Endothelial cell of umbilical vein (primary cell): ENCODE measurements around the gene DPH6. TPM values are rescaled to one million over a fixed set of nuclear protein-coding genes. Genes with fewer than 3 reads are reported as not detected.
A peak's percentile ranks its signal among the peaks of the same experiment; 100 is the strongest.

Source experiments
- BruUV-seq: library from RNA; stranded (reverse); fragments of 400-500 nt; replicated peaks from 2 replicates; lab custom pipeline; 2021; lab: Mats Ljungman, UMichigan
- CTCF ChIA-PET: fragments of 300-600, 350-600 bp; sonication (Branson Sonifier 250); formaldehyde crosslinking; loops from one replicate; lab custom pipeline; 2021; ENCODE audit warnings: antibody characterized with exemption, inconsistent platforms; lab: Charles Lee
- POLR2A ChIA-PET: fragments of 300-600, 350-600 bp; sonication (Branson Sonifier 250); formaldehyde crosslinking; loops from one replicate; lab custom pipeline; 2021; ENCODE audit warnings: antibody characterized with exemption, inconsistent platforms; lab: Charles Lee
- DNase-seq: peaks from one replicate; pipeline ENCODE4 v3.0.0-alpha.2; 2011; ENCODE audit warnings: low read depth, low spot score
- FAIRE-seq: peaks from 2 replicates; lab custom pipeline; 2011; peaks lifted over from hg19 to GRCh38; lab: Jason Lieb, UNC
- H2AFZ ChIP-seq: 2 replicates; pipeline ENCODE4 v1.6.0; 2012; ENCODE audit warnings: low read depth, low read length, control low read depth, inconsistent platforms
- H3K27ac ChIP-seq: 2 replicates; pipeline ENCODE4 v1.5.1; 2011; ENCODE audit warnings: low read depth, mild to moderate bottlenecking, control low read depth, low read length, moderate library complexity; ENCODE audit not compliant: insufficient read depth
- H3K27me3 ChIP-seq, 2 experiments: 2 replicates each; pipeline versions ENCODE4 v1.6.0 to v1.6.1; 2011; ENCODE audit warnings: low read length in 2 of 2, mixed read lengths in 1 of 2; ENCODE audit not compliant: control insufficient read depth in 2 of 2, insufficient read depth in 2 of 2
- H3K36me3 ChIP-seq, 2 experiments: 2 replicates in 1 of 2; 3 replicates in 1 of 2; pipeline ENCODE4 v1.5.1; 2011; ENCODE audit warnings: low read length in 2 of 2, mild to moderate bottlenecking in 1 of 2, moderate library complexity in 1 of 2; ENCODE audit not compliant: control insufficient read depth in 2 of 2, insufficient read depth in 2 of 2; ENCODE audit errors: extremely low read depth in 1 of 2
- H3K4me1 ChIP-seq: 3 replicates; pipeline ENCODE4 v1.5.1; 2011; ENCODE audit warnings: mild to moderate bottlenecking, low read length; ENCODE audit not compliant: control insufficient read depth, insufficient read depth; ENCODE audit errors: extremely low read depth
- H3K4me2 ChIP-seq: 2 replicates; pipeline ENCODE4 v1.6.1; 2011; ENCODE audit warnings: low read length, control low read depth, mixed read lengths; ENCODE audit not compliant: insufficient read depth
- H3K4me3 ChIP-seq, 3 experiments: fragments of 200-600 bp in 1 of 3; sonication (generic), shearing (Covaris generic) in 1 of 3; replicated peaks in 1 of 3; 2 replicates each; pipeline ENCODE4 v1.5.1; 2011 to 2016; ENCODE audit warnings: control low read depth in 3 of 3, low read length in 3 of 3, mild to moderate bottlenecking in 2 of 3, inconsistent platforms in 1 of 3, low read depth in 1 of 3, moderate library complexity in 1 of 3; ENCODE audit not compliant: insufficient read depth in 1 of 3
- H3K79me2 ChIP-seq: 2 replicates; pipeline ENCODE4 v1.6.0; 2012; ENCODE audit warnings: low read length, inconsistent platforms; ENCODE audit not compliant: control insufficient read depth, insufficient read depth
- H3K9ac ChIP-seq: replicated peaks from 2 replicates; pipeline ENCODE3; 2011; ENCODE audit warnings: low read length, control low read depth; ENCODE audit not compliant: insufficient read depth; ENCODE audit errors: extremely low read depth
- H3K9me1 ChIP-seq: replicated peaks from 3 replicates; pipeline ENCODE4 v1.6.0; 2011; ENCODE audit warnings: mild to moderate bottlenecking, low read length; ENCODE audit not compliant: control insufficient read depth, insufficient read depth; ENCODE audit errors: extremely low read depth
- H3K9me3 ChIP-seq: replicated peaks from 2 replicates; pipeline ENCODE4 v1.5.1; 2012; ENCODE audit warnings: low read length, inconsistent platforms; ENCODE audit not compliant: control insufficient read depth, insufficient read depth
- H4K20me1 ChIP-seq: replicated peaks from 2 replicates; pipeline ENCODE3; 2011; ENCODE audit warnings: mild to moderate bottlenecking, low read length; ENCODE audit not compliant: control insufficient read depth, insufficient read depth; ENCODE audit errors: extremely low read depth
- GATA2 ChIP-seq: IDR thresholded peaks from 2 replicates; pipeline ENCODE4 v1.7.0; 2011; ENCODE audit warnings: low read depth, mild to moderate bottlenecking, moderate library complexity, mixed read lengths, low read length; ENCODE audit not compliant: insufficient read length, insufficient read depth
- MAX ChIP-seq: IDR thresholded peaks from 2 replicates; pipeline ENCODE4 v1.6.1; 2011; ENCODE audit not compliant: insufficient read depth, insufficient read length
- MYC ChIP-seq: IDR thresholded peaks from one replicate; pipeline ENCODE4 v1.6.1; 2011; ENCODE audit warnings: mild to moderate bottlenecking, low read depth, low read length
- POLR2AphosphoS5 ChIP-seq: IDR thresholded peaks from 2 replicates; pipeline ENCODE4 v1.6.1; 2012; ENCODE audit warnings: low read depth, mild to moderate bottlenecking, control low read depth, low read length, moderate library complexity; ENCODE audit not compliant: insufficient read depth
- dilution Hi-C: fragments of 300-500 bp; cut with MboI; formaldehyde crosslinking; loops from one replicate; pipeline ENCODE4 v1.15.0; 2019; ENCODE audit warnings: low sequenced_read_pairs; ENCODE audit not compliant: extremely low pct_ligation_motif_present
- intact Hi-C: fragments of 100-400 bp; cut with micrococcal nuclease; formaldehyde crosslinking; loops from one replicate; pipeline ENCODE4 v1.10.0; 2022
- polyA plus RNA-seq, 4 experiments: library from polyadenylated mRNA; depleted of rRNA in 3 of 4; stranded (reverse) in 3 of 4; unstranded in 1 of 4; fragments of >200 nt; gene quantifications; 2 replicates each; pipeline versions ENCODE4 v1.2.1 to v1.2.3, GENCODE V29; 2011 to 2012; ENCODE audit warnings: missing spikeins in 1 of 4
- total RNA-seq: library from RNA; stranded (reverse); gene quantifications from 2 replicates; pipeline ENCODE4 v1.2.3, GENCODE V29; 2021
- TF ChIP-seq, protein P1 (sequence below), 2 donors: IDR thresholded peaks; 1 replicate in 1 of 2; 2 replicates in 1 of 2; pipeline ENCODE4 v1.5.1; 2011; ENCODE audit warnings: low read length in 2 of 2, mild to moderate bottlenecking in 2 of 2, moderate library complexity in 2 of 2, control low read depth in 1 of 2, inconsistent platforms in 1 of 2, low read depth in 1 of 2; ENCODE audit not compliant: insufficient read depth in 1 of 2; ENCODE audit errors: extremely low read depth in 1 of 2

DPH6 gene
- total and polyA plus RNA-seq, 2 donors (not counting 3 experiments of a cell fraction or from before 2014, with no cell fraction given) = 4.6 to 10.1 TPM

- peak overlapping the region; percentile 13 to 60 (median 40) for H3K4me3 ChIP-seq
- no peak for DNase-seq
Observed at GRCh38 chr15:35546511-35547381, 781 bp upstream of the DPH6 start.

GRCh38 chr15:35545316-35545823 is 595 bp downstream of the DPH6 start:
- H3K4me3 ChIP-seq = peak overlapping the region; percentile 13 to 60 (median 40)
- ChIA-PET POLR2A (interaction anchor here (0.9 kb wide), 1 partner anchor 152 kb away, joined by 4 read pairs; no protein-coding TSS in a partner anchor), CTCF (interaction anchor here (1.1 to 1.6 kb wide), 3 partner anchors 21 to 256 kb away, joined by 4 to 7 read pairs (median 7); no protein-coding TSS in a partner anchor)
- no peaks in the 10 kb centered on the region for H4K20me1 ChIP-seq
- intact Hi-C loops = loop anchor here (1.0 to 2.0 kb wide), 3 partner anchors 23 to 152 kb away; no protein-coding TSS in a partner anchor
- H3K9me3 ChIP-seq = no peaks in the 10 kb centered on the region
- H3K27me3 ChIP-seq = no peaks in the 10 kb centered on the region
- dilution Hi-C loops = no loop called here
- BruUV-seq = TSS peak; percentile 73
- no peaks in the 10 kb centered on the region for H3K79me2 ChIP-seq
- no peaks in the 10 kb centered on the region for H3K9me1 ChIP-seq
- peak overlapping the region; percentile 83 for H3K4me2 ChIP-seq
- peak; percentile 77 for DNase-seq
- peak overlapping the region; percentile 96 for H3K27ac ChIP-seq
- TF ChIP-seq GATA2 = no peak
- no peak for TF ChIP-seq MAX
- TF ChIP-seq, protein P1, sequence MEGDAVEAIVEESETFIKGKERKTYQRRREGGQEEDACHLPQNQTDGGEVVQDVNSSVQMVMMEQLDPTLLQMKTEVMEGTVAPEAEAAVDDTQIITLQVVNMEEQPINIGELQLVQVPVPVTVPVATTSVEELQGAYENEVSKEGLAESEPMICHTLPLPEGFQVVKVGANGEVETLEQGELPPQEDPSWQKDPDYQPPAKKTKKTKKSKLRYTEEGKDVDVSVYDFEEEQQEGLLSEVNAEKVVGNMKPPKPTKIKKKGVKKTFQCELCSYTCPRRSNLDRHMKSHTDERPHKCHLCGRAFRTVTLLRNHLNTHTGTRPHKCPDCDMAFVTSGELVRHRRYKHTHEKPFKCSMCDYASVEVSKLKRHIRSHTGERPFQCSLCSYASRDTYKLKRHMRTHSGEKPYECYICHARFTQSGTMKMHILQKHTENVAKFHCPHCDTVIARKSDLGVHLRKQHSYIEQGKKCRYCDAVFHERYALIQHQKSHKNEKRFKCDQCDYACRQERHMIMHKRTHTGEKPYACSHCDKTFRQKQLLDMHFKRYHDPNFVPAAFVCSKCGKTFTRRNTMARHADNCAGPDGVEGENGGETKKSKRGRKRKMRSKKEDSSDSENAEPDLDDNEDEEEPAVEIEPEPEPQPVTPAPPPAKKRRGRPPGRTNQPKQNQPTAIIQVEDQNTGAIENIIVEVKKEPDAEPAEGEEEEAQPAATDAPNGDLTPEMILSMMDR (IDR thresholded peaks at IDR 0.05; ENCODE audit: extremely low read depth in 1 of 2, insufficient read depth in 1 of 2, low read depth in 1 of 2, low read length in 2 of 2) = peak in 1 of 2 donors; percentile 7
- H2AFZ ChIP-seq = peak overlapping the region; percentile 94
- peak overlapping the region; percentile 99 for H3K9ac ChIP-seq
- H3K36me3 ChIP-seq = peaks cover 0 to 2% of the 10 kb centered on the region in 2 experiments
- FAIRE-seq = peak; percentile 18
- peaks cover 10% of the 10 kb centered on the region for H3K4me1 ChIP-seq

More at GRCh38 chr15:35546511-35547381, 781 bp upstream of the DPH6 start:
- dilution Hi-C loops (no loop called here), intact Hi-C loops (no loop called here)
- Histone ChIP-seq H3K9me3 (no peaks in the 10 kb centered on the region), H3K36me3 (peaks cover 0 to 2% of the 10 kb centered on the region in 2 experiments), H3K9me1 (no peaks in the 10 kb centered on the region), H3K79me2 (no peaks in the 10 kb centered on the region), H3K9ac (peak overlapping the region; percentile 99), H3K27me3 (no peaks in the 10 kb centered on the region), H2AFZ (peak overlapping the region; percentile 94), H3K27ac (peak overlapping the region; percentile 96), H3K4me2 (peak overlapping the region; percentile 83), H4K20me1 (no peaks in the 10 kb centered on the region), H3K4me1 (peaks cover 10% of the 10 kb centered on the region)
- FAIRE-seq = no peak
- no TSS peak for BruUV-seq
- TF ChIP-seq GATA2 (no peak), POLR2AphosphoS5 (no peak), MAX (no peak), MYC (no peak)
- ChIA-PET POLR2A (no interaction called here), CTCF (interaction anchor here (0.7 to 1.6 kb wide), 4 partner anchors 102 to 258 kb away, joined by 3 to 7 read pairs (median 4); no protein-coding TSS in a partner anchor)
